SK-N-SH treated with all-trans-retinoic acid at 6 μM for 48 hours (cell line): ENCODE results near the gene MAP1A.

Experiments
- ATAC-seq: fragments of 200-7000 bp; cut with Tn5 transposase; 3 replicates; pipeline ENCODE4 v1.9.1; 2020; ENCODE audit warnings: mild to moderate bottlenecking, moderate library complexity
- ARNTL ChIP-seq: fragments of 450-650 bp; formaldehyde crosslinking; IDR thresholded peaks from 2 replicates; pipeline ENCODE4 v1.5.0; 2020; ENCODE audit warnings: low read depth, mild to moderate bottlenecking, moderate library complexity, borderline replicate concordance
- BACH2 ChIP-seq: fragments of 250-450 bp; sonication (Bioruptor Pico); IDR thresholded peaks from 2 replicates; pipeline ENCODE4 v1.9.0; 2021; ENCODE audit warnings: mild to moderate bottlenecking, borderline replicate concordance
- CREB5 ChIP-seq: fragments of 250-450 bp; sonication (Bioruptor Pico); IDR thresholded peaks from 2 replicates; pipeline ENCODE4 v1.5.1; 2020; ENCODE audit warnings: low read depth, mild to moderate bottlenecking, moderate library complexity
- CSDC2 ChIP-seq: fragments of 250-450 bp; sonication (Bioruptor Pico); IDR thresholded peaks from 2 replicates; pipeline ENCODE4 v1.5.0; 2020; ENCODE audit warnings: mild to moderate bottlenecking, moderate library complexity
- CSRNP3 ChIP-seq: fragments of 250-450 bp; sonication (Bioruptor Pico); IDR thresholded peaks from 2 replicates; pipeline ENCODE4 v1.5.1; 2021; ENCODE audit warnings: mild to moderate bottlenecking, moderate library complexity
- ESRRG ChIP-seq: fragments of 250-450 bp; sonication (Bioruptor Pico); IDR thresholded peaks from 2 replicates; pipeline ENCODE4 v1.6.1; 2021; ENCODE audit warnings: mild to moderate bottlenecking
- GLIS3 ChIP-seq: fragments of 250-450 bp; sonication (Bioruptor Pico); IDR thresholded peaks from 2 replicates; pipeline ENCODE4 v1.5.0; 2020; ENCODE audit warnings: mild to moderate bottlenecking, moderate library complexity
- ISL1 ChIP-seq: fragments of 250-450 bp; sonication (Bioruptor Pico); IDR thresholded peaks from 2 replicates; pipeline ENCODE4 v2.1.2; 2022; ENCODE audit warnings: mild to moderate bottlenecking, moderate library complexity
- OSR1 ChIP-seq: fragments of 250-450 bp; sonication (Bioruptor Pico); IDR thresholded peaks from 2 replicates; pipeline ENCODE4 v1.8.0; 2022; ENCODE audit warnings: moderate library complexity, mild to moderate bottlenecking, inconsistent platforms
- PATZ1 ChIP-seq: fragments of 250-450 bp; sonication (Bioruptor Pico); IDR thresholded peaks from 2 replicates; pipeline ENCODE4 v1.8.0; 2020; ENCODE audit warnings: mild to moderate bottlenecking, moderate library complexity, borderline replicate concordance
- POU6F1 ChIP-seq: fragments of 250-450 bp; sonication (Bioruptor Pico); IDR thresholded peaks from 2 replicates; pipeline ENCODE4 v1.8.0; 2021; ENCODE audit warnings: low read depth, mild to moderate bottlenecking, moderate library complexity, borderline replicate concordance
- PPARA ChIP-seq: fragments of 250-450 bp; sonication (Bioruptor Pico); IDR thresholded peaks from 2 replicates; pipeline ENCODE4 v1.5.0; 2020; ENCODE audit warnings: mild to moderate bottlenecking, borderline replicate concordance
- RARB ChIP-seq: fragments of 250-450 bp; sonication (Bioruptor Pico); IDR thresholded peaks from 2 replicates; pipeline ENCODE4 v1.8.0; 2021; ENCODE audit warnings: mild to moderate bottlenecking, moderate library complexity
- SNAI2 ChIP-seq: fragments of 250-450 bp; sonication (Bioruptor Pico); IDR thresholded peaks from 2 replicates; pipeline ENCODE4 v1.5.0; 2020; ENCODE audit warnings: mild to moderate bottlenecking, moderate library complexity
- TCF4 ChIP-seq: fragments of 250-450 bp; sonication (Bioruptor Pico); IDR thresholded peaks from 2 replicates; pipeline ENCODE4 v1.8.0; 2021; ENCODE audit warnings: mild to moderate bottlenecking, moderate library complexity, borderline replicate concordance
- TOX ChIP-seq: fragments of 250-450 bp; sonication (Bioruptor Pico); IDR thresholded peaks from 2 replicates; pipeline ENCODE4 v1.8.0; 2021; ENCODE audit warnings: mild to moderate bottlenecking, moderate library complexity, borderline replicate concordance
- TSHZ2 ChIP-seq: fragments of 250-450 bp; sonication (Bioruptor Pico); IDR thresholded peaks from 2 replicates; pipeline ENCODE4 v1.5.0; 2020; ENCODE audit warnings: mild to moderate bottlenecking, moderate library complexity
- ZC3H10 ChIP-seq: fragments of 250-450 bp; sonication (Bioruptor Pico); IDR thresholded peaks from 2 replicates; pipeline ENCODE4 v1.5.1; 2021; ENCODE audit warnings: mild to moderate bottlenecking, moderate library complexity
- ZFP30 ChIP-seq: fragments of 450-650 bp; formaldehyde crosslinking; IDR thresholded peaks from 2 replicates; pipeline ENCODE4 v1.5.0; 2022; ENCODE audit warnings: mild to moderate bottlenecking, moderate library complexity
- ZNF565 ChIP-seq: fragments of 450-650 bp; formaldehyde crosslinking; conservative IDR thresholded peaks from 2 replicates; pipeline ENCODE4 v1.5.0; 2020; ENCODE audit warnings: low read depth, mild to moderate bottlenecking, moderate library complexity
- ZNF70 ChIP-seq: fragments of 450-650 bp; formaldehyde crosslinking; IDR thresholded peaks from 2 replicates; pipeline ENCODE4 v1.5.0; 2020; ENCODE audit warnings: mild to moderate bottlenecking, moderate library complexity
- ZNF8 ChIP-seq: fragments of 450-650 bp; formaldehyde crosslinking; IDR thresholded peaks from 2 replicates; pipeline ENCODE4 v1.5.0; 2020; ENCODE audit warnings: mild to moderate bottlenecking, moderate library complexity

The MAP1A gene

GRCh38 chr15:43527802-43528541, 10.6 kb downstream of the MAP1A start:
- ATAC-seq: no peak
- TF ChIP-seq ZNF70 (CRISPR knock-in tag) (no peak), POU6F1 (no peak), RARB (no peak), TCF4 (no peak), PATZ1 (CRISPR knock-in tag) (no peak), CREB5 (no peak), PPARA (CRISPR knock-in tag) (no peak), ZNF565 (CRISPR knock-in tag) (no peak), ZFP30 (CRISPR knock-in tag) (no peak), CSDC2 (CRISPR knock-in tag) (no peak)

- no peak for ATAC-seq
- TF ChIP-seq CSDC2 (CRISPR knock-in tag): no peak
- no peak for TF ChIP-seq ESRRG (CRISPR knock-in tag)
- TF ChIP-seq GLIS3 (CRISPR knock-in tag): no peak
- TF ChIP-seq RARB: no peak
- no peak for TF ChIP-seq ISL1 (CRISPR knock-in tag)
- TF ChIP-seq ZNF8: no peak
- TF ChIP-seq TCF4: no peak
- TF ChIP-seq BACH2: no peak
- no peak for TF ChIP-seq ARNTL (CRISPR knock-in tag)
- TF ChIP-seq TOX (CRISPR knock-in tag): no peak
- no peak for TF ChIP-seq PATZ1 (CRISPR knock-in tag)
- TF ChIP-seq POU6F1: no peak
- TF ChIP-seq TSHZ2 (CRISPR knock-in tag): no peak
- no peak for TF ChIP-seq PPARA (CRISPR knock-in tag)
- no peak for TF ChIP-seq ZC3H10 (CRISPR knock-in tag)
- no peak for TF ChIP-seq OSR1 (CRISPR knock-in tag)
- no peak for TF ChIP-seq ZFP30 (CRISPR knock-in tag)
- TF ChIP-seq SNAI2 (CRISPR knock-in tag): no peak
- no peak for TF ChIP-seq ZNF70 (CRISPR knock-in tag)
- TF ChIP-seq CSRNP3 (CRISPR knock-in tag): no peak
Observed at GRCh38 chr15:43528542-43529007, 11.2 kb downstream of the MAP1A start.
